Panc1 (cell line): ENCODE data around the gene PRAMEF18.
"Not testable (repeated sequence)": the region's sequence is repeated elsewhere in the genome, so short reads cannot be mapped to it uniquely, and the experiment has no call there.

Source experiments
- CTCF ChIP-seq: fragments of 450-650 bp; IDR thresholded peaks from 2 replicates; pipeline ENCODE4 v1.5.1; 2017; ENCODE audit warnings: mild to moderate bottlenecking
- POLR2AphosphoS5 ChIP-seq: IDR thresholded peaks from 2 replicates; pipeline ENCODE4 v1.6.1; 2012; ENCODE audit warnings: mild to moderate bottlenecking, low read depth, low read length, moderate library complexity
- SIN3A ChIP-seq: IDR thresholded peaks from 2 replicates; pipeline ENCODE4 v1.6.1; 2012; ENCODE audit warnings: low read depth, mild to moderate bottlenecking, low read length, moderate library complexity, borderline replicate concordance; ENCODE audit not compliant: insufficient read depth
- TCF7L2 ChIP-seq: IDR thresholded peaks from 2 replicates; pipeline ENCODE4 v1.6.1; 2011; ENCODE audit warnings: mild to moderate bottlenecking, low read depth, low read length, inconsistent platforms
- TF ChIP-seq, protein P1 (sequence below), 2 experiments: IDR thresholded peaks; 2 replicates each; pipeline ENCODE4 v1.6.1; 2011 to 2012; ENCODE audit warnings: low read depth in 2 of 2, control low read depth in 1 of 2, low read length in 1 of 2, mild to moderate bottlenecking in 1 of 2, moderate library complexity in 1 of 2; ENCODE audit not compliant: insufficient read depth in 1 of 2

DNA sequence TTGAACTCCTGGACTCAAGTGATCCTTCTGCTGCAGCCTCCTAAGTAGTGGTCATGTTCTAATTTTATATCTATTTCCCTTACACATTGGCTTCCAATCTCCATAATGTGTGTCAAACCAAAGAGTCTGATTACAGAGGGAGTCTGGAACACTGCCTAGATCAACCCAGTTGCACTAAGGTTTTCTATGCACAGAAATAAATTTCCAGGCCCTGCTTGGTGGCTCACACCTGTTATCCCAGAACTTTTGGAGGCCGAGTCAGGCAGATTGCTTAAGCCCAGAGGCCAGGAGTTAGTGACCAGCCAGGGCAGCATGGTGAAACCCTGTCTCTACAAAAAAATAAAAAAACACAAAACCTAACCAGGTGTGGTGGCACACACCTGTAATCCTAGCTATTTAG, 8.1 kb upstream of the PRAMEF18 start:
- TF ChIP-seq, protein P1, sequence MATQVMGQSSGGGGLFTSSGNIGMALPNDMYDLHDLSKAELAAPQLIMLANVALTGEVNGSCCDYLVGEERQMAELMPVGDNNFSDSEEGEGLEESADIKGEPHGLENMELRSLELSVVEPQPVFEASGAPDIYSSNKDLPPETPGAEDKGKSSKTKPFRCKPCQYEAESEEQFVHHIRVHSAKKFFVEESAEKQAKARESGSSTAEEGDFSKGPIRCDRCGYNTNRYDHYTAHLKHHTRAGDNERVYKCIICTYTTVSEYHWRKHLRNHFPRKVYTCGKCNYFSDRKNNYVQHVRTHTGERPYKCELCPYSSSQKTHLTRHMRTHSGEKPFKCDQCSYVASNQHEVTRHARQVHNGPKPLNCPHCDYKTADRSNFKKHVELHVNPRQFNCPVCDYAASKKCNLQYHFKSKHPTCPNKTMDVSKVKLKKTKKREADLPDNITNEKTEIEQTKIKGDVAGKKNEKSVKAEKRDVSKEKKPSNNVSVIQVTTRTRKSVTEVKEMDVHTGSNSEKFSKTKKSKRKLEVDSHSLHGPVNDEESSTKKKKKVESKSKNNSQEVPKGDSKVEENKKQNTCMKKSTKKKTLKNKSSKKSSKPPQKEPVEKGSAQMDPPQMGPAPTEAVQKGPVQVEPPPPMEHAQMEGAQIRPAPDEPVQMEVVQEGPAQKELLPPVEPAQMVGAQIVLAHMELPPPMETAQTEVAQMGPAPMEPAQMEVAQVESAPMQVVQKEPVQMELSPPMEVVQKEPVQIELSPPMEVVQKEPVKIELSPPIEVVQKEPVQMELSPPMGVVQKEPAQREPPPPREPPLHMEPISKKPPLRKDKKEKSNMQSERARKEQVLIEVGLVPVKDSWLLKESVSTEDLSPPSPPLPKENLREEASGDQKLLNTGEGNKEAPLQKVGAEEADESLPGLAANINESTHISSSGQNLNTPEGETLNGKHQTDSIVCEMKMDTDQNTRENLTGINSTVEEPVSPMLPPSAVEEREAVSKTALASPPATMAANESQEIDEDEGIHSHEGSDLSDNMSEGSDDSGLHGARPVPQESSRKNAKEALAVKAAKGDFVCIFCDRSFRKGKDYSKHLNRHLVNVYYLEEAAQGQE (IDR thresholded peaks at IDR 0.05; ENCODE audit: insufficient read depth in 1 of 2, low read depth in 2 of 2, low read length in 1 of 2): not testable (repeated sequence)
- TF ChIP-seq CTCF, POLR2AphosphoS5, SIN3A, TCF7L2: not testable (repeated sequence)
